Fibroblast of skin of right biceps (primary cell): ENCODE measurements around the gene MAD2L2.

Experiments
- DNase-seq: peaks from one replicate; pipeline ENCODE4 v3.0.0-alpha.2; 2013

The MAD2L2 gene

GRCh38 chr1:11651017-11651416 is 29.9 kb downstream of the MAD2L2 start:
- no peak for DNase-seq

GRCh38 chr1:11650331-11650991 is 30.5 kb downstream of the MAD2L2 start:
- DNase-seq = peak; percentile 55

- no peak for DNase-seq
Observed at GRCh38 chr1:11649624-11650330, 31.2 kb downstream of the MAD2L2 start.

- DNase-seq = no peak
Observed at GRCh38 chr1:11649237-11649623, 31.7 kb downstream of the MAD2L2 start.

GRCh38 chr1:11648732-11649158 is 32.2 kb downstream of the MAD2L2 start:
- DNase-seq = no peak

GRCh38 chr1:11648039-11648438 is 32.9 kb downstream of the MAD2L2 start:
- DNase-seq = no peak

GRCh38 chr1:11647333-11647732 is 33.6 kb downstream of the MAD2L2 start:
- no peak for DNase-seq

GRCh38 chr1:11646317-11646716 is 34.6 kb downstream of the MAD2L2 start:
- DNase-seq = no peak

- peak; percentile 57 for DNase-seq
Observed at GRCh38 chr1:11645670-11646265, 35.2 kb downstream of the MAD2L2 start.

- DNase-seq = no peak
Observed at GRCh38 chr1:11645270-11645669, 35.7 kb downstream of the MAD2L2 start.

GRCh38 chr1:11643782-11644181 is 37.2 kb downstream of the MAD2L2 start:
- no peak for DNase-seq

- DNase-seq = peak; percentile 47
Observed at GRCh38 chr1:11642418-11643017, 38.4 kb downstream of the MAD2L2 start.

GRCh38 chr1:11641776-11642305 is 39.1 kb downstream of the MAD2L2 start:
- no peak for DNase-seq

- DNase-seq = no peak
Observed at GRCh38 chr1:11640944-11641343, 40.0 kb downstream of the MAD2L2 start.

- DNase-seq = no peak
Observed at GRCh38 chr1:11640101-11640500, 40.8 kb downstream of the MAD2L2 start.

- no peak for DNase-seq
Observed at GRCh38 chr1:11639372-11639771, 41.6 kb downstream of the MAD2L2 start.

GRCh38 chr1:11638121-11638520 is 42.8 kb downstream of the MAD2L2 start:
- DNase-seq = no peak

GRCh38 chr1:11634365-11635192 is 46.4 kb downstream of the MAD2L2 start:
- no peak for DNase-seq

- no peak for DNase-seq
Observed at GRCh38 chr1:11629184-11630016, 51.5 kb downstream of the MAD2L2 start.

- DNase-seq = no peak
Observed at GRCh38 chr1:11628767-11629166, 52.2 kb downstream of the MAD2L2 start.

- no peak for DNase-seq
Observed at GRCh38 chr1:11626551-11626950, 54.4 kb downstream of the MAD2L2 start.
